K562 (cell line): ENCODE data around the gene C16orf92. TPM values are rescaled to one million over a fixed set of nuclear protein-coding genes. Genes with fewer than 3 reads are reported as not detected.

Experiments used
- ATAC-seq: fragments of 200-7000 bp; cut with Tn5 transposase; 3 replicates; pipeline ENCODE4 v1.9.1; 2020; ENCODE audit warnings: moderate library complexity
- BruUV-seq: library from RNA; stranded (reverse); fragments of 400-500 nt; replicated peaks from 2 replicates; lab custom pipeline; 2021; lab: Mats Ljungman, UMichigan
- CTCF ChIA-PET: fragments of 300-600 bp; formaldehyde crosslinking; extraction: SDS; loops from one replicate; lab custom pipeline; 2021; ENCODE audit warnings: low intra/inter-chr PET ratio; lab: Yijun Ruan, JAX
- POLR2A ChIA-PET: fragments of 300-600, 350-650 bp; sonication (Branson Sonifier 250); formaldehyde crosslinking; extraction: SDS; loops from one replicate; lab custom pipeline; 2021; ENCODE audit warnings: antibody characterized with exemption, inconsistent platforms; lab: Yijun Ruan, JAX
- DNase-seq, 4 experiments: peaks; one replicate each; pipeline versions ENCODE4 v3.0.0 to v3.0.0-alpha.2; 2011 to 2018; ENCODE audit warnings: low spot score in 3 of 4, mixed read lengths in 3 of 4; ENCODE audit errors: extremely low read depth in 1 of 4
- FAIRE-seq: peaks from 2 replicates; lab custom pipeline; 2011; peaks lifted over from hg19 to GRCh38; lab: Jason Lieb, UNC
- H2AFZ ChIP-seq: 2 replicates; pipeline ENCODE4 v1.6.0; 2011; ENCODE audit warnings: low read depth, low read length, control low read depth, inconsistent platforms
- H3K27ac ChIP-seq: fragments of 200-600 bp; 3 replicates; pipeline ENCODE4 v1.8.0; 2011; ENCODE audit warnings: low read depth, mild to moderate bottlenecking, control low read depth, inconsistent platforms, low read length, moderate library complexity, mixed read lengths; ENCODE audit errors: extremely low read depth
- H3K27me3 ChIP-seq, 2 experiments: fragments of 300-600 bp in 1 of 2; 2 replicates in 1 of 2; 3 replicates in 1 of 2; pipeline versions ENCODE4 v1.6.0 to v1.8.0; 2011; ENCODE audit warnings: inconsistent platforms in 2 of 2, low read length in 2 of 2, mild to moderate bottlenecking in 1 of 2, mixed read lengths in 1 of 2, moderate library complexity in 1 of 2; ENCODE audit not compliant: control insufficient read depth in 2 of 2, insufficient read depth in 2 of 2
- H3K36me3 ChIP-seq: fragments of 300-600 bp; 3 replicates; pipeline ENCODE4 v1.8.0; 2011; ENCODE audit warnings: mild to moderate bottlenecking, low read length, inconsistent platforms; ENCODE audit not compliant: control insufficient read depth, insufficient read depth
- H3K4me1 ChIP-seq, 2 experiments: fragments of 200-600 bp in 1 of 2; replicated peaks in 1 of 2; 2 replicates in 1 of 2; 3 replicates in 1 of 2; pipeline versions ENCODE4 v1.5.1 to v1.8.0; 2011; ENCODE audit warnings: inconsistent platforms in 2 of 2, low read length in 2 of 2, mild to moderate bottlenecking in 1 of 2, mixed read lengths in 1 of 2, moderate library complexity in 1 of 2; ENCODE audit not compliant: control insufficient read depth in 2 of 2, insufficient read depth in 2 of 2
- H3K4me2 ChIP-seq: 2 replicates; pipeline ENCODE4 v1.6.1; 2011; ENCODE audit warnings: low read length, control low read depth, inconsistent platforms, mixed read lengths; ENCODE audit not compliant: insufficient read depth
- H3K4me3 ChIP-seq: fragments of 200-600 bp; sonication (generic), shearing (Covaris generic); 2 replicates; pipeline ENCODE4 v1.5.1; 2016; ENCODE audit warnings: control low read depth, inconsistent platforms
- H3K79me2 ChIP-seq: fragments of 200-600 bp; 3 replicates; pipeline ENCODE4 v1.8.0; 2011; ENCODE audit warnings: low read length, inconsistent platforms; ENCODE audit not compliant: control insufficient read depth, insufficient read depth
- H3K9ac ChIP-seq, 2 experiments: 2 replicates each; pipeline versions ENCODE4 v1.6.0 to v1.6.1; 2011; ENCODE audit warnings: low read depth in 2 of 2, low read length in 2 of 2, control low read depth in 1 of 2, inconsistent platforms in 1 of 2, mild to moderate bottlenecking in 1 of 2, mixed read lengths in 1 of 2; ENCODE audit not compliant: insufficient read depth in 1 of 2
- H3K9me1 ChIP-seq: one replicate; pipeline ENCODE4 v1.6.0; 2011; ENCODE audit warnings: inconsistent platforms, mild to moderate bottlenecking, low read length, moderate library complexity; ENCODE audit not compliant: control insufficient read depth, insufficient read depth
- H3K9me3 ChIP-seq: replicated peaks from 2 replicates; pipeline ENCODE4 v1.5.1; 2011; ENCODE audit warnings: low read depth, low read length, inconsistent platforms; ENCODE audit not compliant: control insufficient read depth, insufficient read depth
- H4K20me1 ChIP-seq: replicated peaks from 2 replicates; pipeline ENCODE4 v1.6.1; 2011; ENCODE audit warnings: low read length, inconsistent platforms, mixed read lengths; ENCODE audit not compliant: control insufficient read depth, insufficient read depth
- ATF2 ChIP-seq: sonication (generic); formaldehyde crosslinking; IDR thresholded peaks from 2 replicates; pipeline ENCODE4 v1.8.1; 2022; ENCODE audit warnings: missing genetic modification reagents
- ATF4 ChIP-seq: fragments of 450-650 bp; formaldehyde crosslinking; IDR thresholded peaks from 2 replicates; pipeline ENCODE4 v1.4.0; 2022; ENCODE audit warnings: mild to moderate bottlenecking, moderate library complexity
- BCLAF1 ChIP-seq, 2 experiments: fragments of 450-650 bp in 1 of 2; IDR thresholded peaks; 2 replicates each; pipeline ENCODE4 v1.6.1; 2011 to 2017; ENCODE audit warnings: low read depth in 2 of 2, antibody characterized with exemption in 1 of 2, borderline replicate concordance in 1 of 2, low read length in 1 of 2, mild to moderate bottlenecking in 1 of 2, mixed read lengths in 1 of 2; ENCODE audit not compliant: control insufficient read depth in 1 of 2
- FOS ChIP-seq: IDR thresholded peaks from 3 replicates; pipeline ENCODE4 v1.6.1; 2011; ENCODE audit not compliant: insufficient read length; ENCODE audit errors: extremely low read depth
- FOXJ3 ChIP-seq: sonication (generic); formaldehyde crosslinking; IDR thresholded peaks from 2 replicates; pipeline ENCODE4 v1.4.0; 2020; ENCODE audit warnings: mild to moderate bottlenecking, missing genetic modification reagents
- IFI16 ChIP-seq: fragments of 250-450 bp; sonication (Bioruptor Pico); IDR thresholded peaks from 2 replicates; pipeline ENCODE4 v2.1.2; 2022; ENCODE audit warnings: mild to moderate bottlenecking, inconsistent platforms
- MTA1 ChIP-seq: fragments of 450-650 bp; IDR thresholded peaks from 2 replicates; pipeline ENCODE4 v1.6.1; 2017; ENCODE audit warnings: borderline replicate concordance
- RBM17 ChIP-seq: fragments of 200-400 bp; formaldehyde crosslinking; IDR thresholded peaks from 2 replicates; pipeline ENCODE4 v1.6.1; 2017; ENCODE audit warnings: low read depth, mild to moderate bottlenecking, low read length, borderline replicate concordance
- RFX5 ChIP-seq: IDR thresholded peaks from 2 replicates; pipeline ENCODE4 v1.6.1; 2011; ENCODE audit warnings: low read depth, mild to moderate bottlenecking, improper control_type of control experiment, low read length
- SRSF7 ChIP-seq: fragments of 200-400 bp; formaldehyde crosslinking; optimal IDR thresholded peaks from 2 replicates; pipeline ENCODE3; 2017; ENCODE audit warnings: mild to moderate bottlenecking, low read depth, low read length
- ZNF280B ChIP-seq: fragments of 250-450 bp; sonication (Bioruptor Pico); IDR thresholded peaks from 2 replicates; pipeline ENCODE4 v1.5.1; 2021; ENCODE audit warnings: mild to moderate bottlenecking
- ZNF324 ChIP-seq: fragments of 250-450 bp; sonication (Bioruptor Pico); IDR thresholded peaks from 2 replicates; pipeline ENCODE4 v1.4.0; 2020; ENCODE audit warnings: mild to moderate bottlenecking
- ZNF354B ChIP-seq: fragments of 250-450 bp; sonication (Bioruptor Pico); IDR thresholded peaks from 2 replicates; pipeline ENCODE4 v1.4.0; 2020
- WGBS: fragments of 100-300 bp; shearing (Covaris generic); methylation state at CpG from one replicate; pipeline ENCODE4 v1.1.6; 2016; ENCODE audit warnings: low coverage, mixed read lengths; ENCODE audit not compliant: insufficient coverage; ENCODE audit errors: missing lambda C conversion rate; 5-methylcytosine and 5-hydroxymethylcytosine counted together
- in situ Hi-C: fragments of 300-500 bp; cut with MboI; formaldehyde crosslinking; loops from 4 replicates; pipeline ENCODE4 v1.15.0; 2018; ENCODE audit warnings: inconsistent platforms, mixed read lengths
- intact Hi-C: fragments of 100-400 bp; cut with micrococcal nuclease; formaldehyde crosslinking; loops from 2 replicates; pipeline ENCODE4 v1.14.2; 2022
- polyA plus RNA-seq, 8 experiments: library from polyadenylated mRNA; depleted of rRNA in 4 of 8; stranded (reverse) in 5 of 8; unstranded in 3 of 8; fragments of >200 nt; fragmentation: Nextera tagmentation in 2 of 8; fragmentation: Illumina TruSeq in 1 of 8; extraction: Ambion mirVana in 2 of 8; extraction: Trizol in 1 of 8; gene quantifications; 2 replicates each; pipeline versions ENCODE4 v1.2.1 to v1.2.3, GENCODE V29; 2011 to 2014; ENCODE audit warnings: inconsistent platforms in 1 of 8, missing spikeins in 1 of 8
- total RNA-seq, 7 experiments: library from RNA; depleted of rRNA in 6 of 7; stranded (reverse); fragments of >200 nt in 6 of 7; fragmentation: Illumina TruSeq in 2 of 7; extraction: Trizol in 2 of 7; gene quantifications; 2 replicates each; pipeline versions ENCODE4 v1.2.1 to v1.2.3, GENCODE V29; 2011 to 2021; ENCODE audit warnings: low replicate concordance in 1 of 7
- TF ChIP-seq, protein P1 (sequence below): fragments of 250-450 bp; sonication (Bioruptor Pico); IDR thresholded peaks from 2 replicates; pipeline ENCODE4 v1.8.0; 2022; ENCODE audit warnings: inconsistent platforms

Gene C16orf92
- total and polyA plus RNA-seq, 9 of the 15 experiments (the other 6 are each of a cell fraction or from before 2014, with no cell fraction given) = not detected

GRCh38 chr16:29975134-29975538, 47.9 kb upstream of the C16orf92 start:
- Histone ChIP-seq H3K4me2 (peak overlapping the region; percentile 87), H3K9me3 (no peaks in the 10 kb centered on the region; the same call in 1 of the 2 replicates), H3K36me3 (peaks cover 50% of the 10 kb centered on the region), H3K4me1 (peaks cover 26 to 30% of the 10 kb centered on the region in 2 experiments; a peak in 4 of 5 replicates), H3K4me3 (peak overlapping the region; percentile 71; the same call in 1 of the 2 replicates), H4K20me1 (peaks cover 23% of the 10 kb centered on the region), H3K27ac (no peak overlapping the region; the same call in 2 of the 3 replicates), H3K9me1 (peaks cover 3% of the 10 kb centered on the region), H2AFZ (no peak overlapping the region), H3K27me3 (no peaks in the 10 kb centered on the region), H3K9ac (peak overlapping the region; percentile 82 to 88), H3K79me2 (peaks cover 36% of the 10 kb centered on the region)
- no TSS peak for BruUV-seq
- FAIRE-seq (no peak), ATAC-seq (no peak), DNase-seq (no peak)
- intact Hi-C loops (no loop called here), in situ Hi-C loops (no loop called here)
- ChIA-PET POLR2A (interaction anchor here (0.6 to 3.2 kb wide), 7 partner anchors 11 to 649 kb away, joined by 3 to 22 read pairs (median 14); partner anchors contain the start of genes ASPHD1 and TMEM219), CTCF (no interaction called here)
- WGBS = 35% methylated on average over 5 of the region's 5 CpGs
- TF ChIP-seq IFI16 (CRISPR knock-in tag) (no peak), ZNF324 (no peak), ZNF280B (CRISPR knock-in tag) (no peak), ATF4 (no peak), BCLAF1 (IDR thresholded peaks at IDR 0.05; ENCODE audit: borderline replicate concordance in 1 of 2, control insufficient read depth in 1 of 2, low read depth in 2 of 2, low read length in 1 of 2) (no peak), RBM17 (no peak), RFX5 (no peak), ZNF354B (no peak), FOXJ3 (CRISPR knock-in tag) (no peak), SRSF7 (no peak), FOS (no peak), MTA1 (no peak), ATF2 (no peak)
- TF ChIP-seq, protein P1, sequence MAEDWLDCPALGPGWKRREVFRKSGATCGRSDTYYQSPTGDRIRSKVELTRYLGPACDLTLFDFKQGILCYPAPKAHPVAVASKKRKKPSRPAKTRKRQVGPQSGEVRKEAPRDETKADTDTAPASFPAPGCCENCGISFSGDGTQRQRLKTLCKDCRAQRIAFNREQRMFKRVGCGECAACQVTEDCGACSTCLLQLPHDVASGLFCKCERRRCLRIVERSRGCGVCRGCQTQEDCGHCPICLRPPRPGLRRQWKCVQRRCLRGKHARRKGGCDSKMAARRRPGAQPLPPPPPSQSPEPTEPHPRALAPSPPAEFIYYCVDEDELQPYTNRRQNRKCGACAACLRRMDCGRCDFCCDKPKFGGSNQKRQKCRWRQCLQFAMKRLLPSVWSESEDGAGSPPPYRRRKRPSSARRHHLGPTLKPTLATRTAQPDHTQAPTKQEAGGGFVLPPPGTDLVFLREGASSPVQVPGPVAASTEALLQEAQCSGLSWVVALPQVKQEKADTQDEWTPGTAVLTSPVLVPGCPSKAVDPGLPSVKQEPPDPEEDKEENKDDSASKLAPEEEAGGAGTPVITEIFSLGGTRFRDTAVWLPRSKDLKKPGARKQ (CRISPR knock-in tag) = no peak
